HG03097 (cell line): Measurements from ENCODE around the gene PCDHB12.

Experiments
- ATAC-seq: cut with Tn5 transposase; IDR thresholded peaks from one replicate; pipeline ENCODE4 v1.9.1; 2021; ENCODE audit not compliant: unreplicated experiment, low FRiP score

Gene PCDHB12

DNA sequence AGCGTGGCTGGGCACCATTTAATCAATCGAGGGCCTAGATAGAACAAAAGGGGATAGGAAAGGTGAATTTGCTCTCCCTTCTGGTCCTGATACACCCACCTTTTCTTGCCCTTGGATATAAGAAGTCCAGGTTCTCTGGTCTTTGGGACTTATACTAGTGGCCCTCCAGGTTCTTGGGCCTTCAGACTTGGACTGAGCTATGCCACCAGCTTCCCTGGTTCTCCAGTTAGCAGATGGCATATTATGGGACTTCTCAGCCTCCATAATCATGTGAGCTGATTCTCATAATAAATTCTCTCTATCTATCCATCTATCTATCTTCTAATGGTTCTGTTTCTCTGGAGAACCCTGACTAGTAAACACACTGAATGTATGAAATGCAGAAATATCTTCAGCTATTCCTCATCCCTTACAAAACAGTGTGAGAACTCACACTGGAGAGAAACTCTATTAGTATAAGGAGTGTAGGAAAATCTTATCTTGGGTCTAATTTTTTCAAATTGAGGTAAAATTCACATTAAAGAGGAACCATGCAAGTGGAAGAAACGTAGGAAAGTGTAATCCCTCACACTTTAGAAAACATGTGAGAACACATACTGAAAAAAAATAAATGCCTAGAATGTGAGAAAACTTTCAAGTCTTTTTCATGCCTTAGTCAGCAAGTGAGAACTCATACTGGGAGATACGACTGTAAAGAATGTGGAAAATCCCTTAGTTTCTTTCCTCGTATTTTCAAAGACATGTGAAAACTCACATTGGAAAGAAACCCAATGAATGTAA is 52.1 kb downstream of the PCDHB12 start:
- no peak for ATAC-seq

DNA sequence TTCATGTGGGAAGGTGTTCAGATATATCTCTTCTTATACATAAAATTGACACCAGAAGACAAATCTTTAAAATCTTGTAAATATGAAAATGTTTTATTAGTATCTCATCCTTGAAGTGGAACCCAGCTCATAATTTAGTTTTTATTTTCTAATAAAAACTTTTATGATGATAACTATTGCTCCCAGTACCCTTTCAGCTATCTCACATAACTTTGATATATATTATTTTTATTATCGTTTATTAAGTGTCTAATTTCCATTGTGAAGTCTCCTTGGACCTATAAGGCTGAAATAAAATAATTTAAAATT is 52.7 kb downstream of the PCDHB12 start:
- no peak for ATAC-seq
